Breast epithelium (tissue), 4 donors: ENCODE results near the gene SH3TC1. TPM values are rescaled to one million over a fixed set of nuclear protein-coding genes. Genes with fewer than 3 reads are reported as not detected.

ENCODE experiments used
- DNase-seq, 2 donors: peaks; one replicate each; pipeline ENCODE4 v3.0.0-alpha.2; 2019; ENCODE audit warnings: low spot score in 2 of 2
- H3K27ac ChIP-seq, 2 donors: fragments of 200-600 bp; sonication (generic) in 1 of 2; one replicate each; pipeline ENCODE4 v1.5.1; 2016 to 2019; ENCODE audit warnings: mild to moderate bottlenecking in 1 of 2
- H3K27me3 ChIP-seq, 2 donors: fragments of 200-600 bp; sonication (generic) in 1 of 2; one replicate each; pipeline versions ENCODE4 v1.5.1 to v1.6.0; 2017 to 2019; ENCODE audit warnings: control low read depth in 1 of 2, mild to moderate bottlenecking in 1 of 2
- H3K36me3 ChIP-seq: fragments of 200-600 bp; one replicate; pipeline ENCODE4 v1.5.1; 2019
- H3K4me1 ChIP-seq, 2 donors: fragments of 200-600 bp; sonication (generic); one replicate each; pipeline ENCODE4 v1.5.1; 2016 to 2019; ENCODE audit warnings: control low read depth in 1 of 2
- H3K4me3 ChIP-seq, 3 donors: fragments of 200-600 bp; sonication (generic); 1 replicate in 2 of 3; 2 replicates in 1 of 3; pipeline ENCODE4 v1.5.1; 2016 to 2019; ENCODE audit warnings: mild to moderate bottlenecking in 3 of 3, moderate library complexity in 2 of 3
- H3K9me3 ChIP-seq, 2 donors: fragments of 200-600 bp; sonication (generic) in 1 of 2; one replicate each; pipeline ENCODE4 v1.5.1; 2016 to 2019; ENCODE audit warnings: control low read depth in 1 of 2
- POLR2A ChIP-seq: fragments of 450-650 bp; IDR thresholded peaks from one replicate; pipeline ENCODE4 v1.6.1; 2016; ENCODE audit warnings: antibody characterized with exemption, mild to moderate bottlenecking, moderate library complexity
- POLR2AphosphoS5 ChIP-seq, 3 donors: sonication (generic); formaldehyde crosslinking; IDR thresholded peaks; one replicate each; pipeline ENCODE4 v1.6.1; 2017; ENCODE audit warnings: antibody characterized with exemption in 3 of 3
- intact Hi-C: fragments of 100-400 bp; cut with DNase I; formaldehyde crosslinking; loops from one replicate; pipeline ENCODE4 v1.15.1; 2023; ENCODE audit warnings: low total_unique reads
- total RNA-seq, 3 donors: library from RNA; depleted of rRNA; stranded (reverse); fragments of >200 nt; gene quantifications; one replicate each; pipeline ENCODE4 v1.1.0, GENCODE V29; 2016
- TF ChIP-seq, protein P1 (sequence below), 3 donors: fragments of 450-650 bp; IDR thresholded peaks; one replicate each; pipeline ENCODE4 v1.5.1; 2016 to 2017; ENCODE audit warnings: antibody characterized with exemption in 3 of 3, mild to moderate bottlenecking in 3 of 3, moderate library complexity in 3 of 3

SH3TC1 gene
- total RNA-seq, 3 donors from 2014 or later = 16.4 to 28.8 (median 17.3) TPM

DNA sequence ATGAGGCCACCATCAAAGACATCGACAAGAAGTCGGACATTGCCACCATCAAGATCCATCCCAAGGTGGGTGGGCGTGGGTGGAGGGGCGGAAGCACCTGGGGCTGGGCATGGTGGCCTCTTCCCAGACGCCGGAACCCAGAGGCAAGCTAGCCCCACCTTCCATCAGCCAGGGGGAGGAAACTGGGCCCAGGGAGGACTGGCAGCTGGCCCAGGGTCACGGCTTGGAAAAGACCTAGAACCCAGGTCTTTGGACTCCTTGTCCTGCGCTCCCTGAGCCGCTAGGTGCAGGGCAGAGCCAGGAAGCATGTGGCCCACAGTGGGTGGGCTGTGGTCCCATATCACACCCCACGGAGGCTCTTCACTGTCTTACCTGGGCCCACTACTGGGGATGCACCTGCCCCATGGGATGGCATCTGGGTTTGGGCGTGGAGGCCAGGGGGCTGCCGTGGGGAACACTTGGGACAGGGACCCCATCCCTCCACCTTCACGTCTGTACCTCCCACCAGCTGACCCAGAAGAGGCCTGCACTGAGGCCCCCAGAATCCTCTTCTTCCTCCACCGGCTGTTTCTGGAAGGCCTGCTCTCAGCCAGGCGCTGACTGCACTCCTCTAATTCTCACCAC is 87.7 kb downstream of the SH3TC1 start:
- Histone ChIP-seq H3K4me3 (no peak overlapping the region), H3K9me3 (no peaks in the 10 kb centered on the region), H3K27me3 (no peaks in the 10 kb centered on the region), H3K27ac (no peak overlapping the region), H3K36me3 (no peaks in the 10 kb centered on the region), H3K4me1 (no peaks in the 10 kb centered on the region)
- no peak for TF ChIP-seq POLR2A
- TF ChIP-seq POLR2AphosphoS5 (IDR thresholded peaks at IDR 0.05) = no peak
- TF ChIP-seq, protein P1, sequence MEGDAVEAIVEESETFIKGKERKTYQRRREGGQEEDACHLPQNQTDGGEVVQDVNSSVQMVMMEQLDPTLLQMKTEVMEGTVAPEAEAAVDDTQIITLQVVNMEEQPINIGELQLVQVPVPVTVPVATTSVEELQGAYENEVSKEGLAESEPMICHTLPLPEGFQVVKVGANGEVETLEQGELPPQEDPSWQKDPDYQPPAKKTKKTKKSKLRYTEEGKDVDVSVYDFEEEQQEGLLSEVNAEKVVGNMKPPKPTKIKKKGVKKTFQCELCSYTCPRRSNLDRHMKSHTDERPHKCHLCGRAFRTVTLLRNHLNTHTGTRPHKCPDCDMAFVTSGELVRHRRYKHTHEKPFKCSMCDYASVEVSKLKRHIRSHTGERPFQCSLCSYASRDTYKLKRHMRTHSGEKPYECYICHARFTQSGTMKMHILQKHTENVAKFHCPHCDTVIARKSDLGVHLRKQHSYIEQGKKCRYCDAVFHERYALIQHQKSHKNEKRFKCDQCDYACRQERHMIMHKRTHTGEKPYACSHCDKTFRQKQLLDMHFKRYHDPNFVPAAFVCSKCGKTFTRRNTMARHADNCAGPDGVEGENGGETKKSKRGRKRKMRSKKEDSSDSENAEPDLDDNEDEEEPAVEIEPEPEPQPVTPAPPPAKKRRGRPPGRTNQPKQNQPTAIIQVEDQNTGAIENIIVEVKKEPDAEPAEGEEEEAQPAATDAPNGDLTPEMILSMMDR (IDR thresholded peaks at IDR 0.05) = no peak
- no peak for DNase-seq
- intact Hi-C loops = no loop called here

DNA sequence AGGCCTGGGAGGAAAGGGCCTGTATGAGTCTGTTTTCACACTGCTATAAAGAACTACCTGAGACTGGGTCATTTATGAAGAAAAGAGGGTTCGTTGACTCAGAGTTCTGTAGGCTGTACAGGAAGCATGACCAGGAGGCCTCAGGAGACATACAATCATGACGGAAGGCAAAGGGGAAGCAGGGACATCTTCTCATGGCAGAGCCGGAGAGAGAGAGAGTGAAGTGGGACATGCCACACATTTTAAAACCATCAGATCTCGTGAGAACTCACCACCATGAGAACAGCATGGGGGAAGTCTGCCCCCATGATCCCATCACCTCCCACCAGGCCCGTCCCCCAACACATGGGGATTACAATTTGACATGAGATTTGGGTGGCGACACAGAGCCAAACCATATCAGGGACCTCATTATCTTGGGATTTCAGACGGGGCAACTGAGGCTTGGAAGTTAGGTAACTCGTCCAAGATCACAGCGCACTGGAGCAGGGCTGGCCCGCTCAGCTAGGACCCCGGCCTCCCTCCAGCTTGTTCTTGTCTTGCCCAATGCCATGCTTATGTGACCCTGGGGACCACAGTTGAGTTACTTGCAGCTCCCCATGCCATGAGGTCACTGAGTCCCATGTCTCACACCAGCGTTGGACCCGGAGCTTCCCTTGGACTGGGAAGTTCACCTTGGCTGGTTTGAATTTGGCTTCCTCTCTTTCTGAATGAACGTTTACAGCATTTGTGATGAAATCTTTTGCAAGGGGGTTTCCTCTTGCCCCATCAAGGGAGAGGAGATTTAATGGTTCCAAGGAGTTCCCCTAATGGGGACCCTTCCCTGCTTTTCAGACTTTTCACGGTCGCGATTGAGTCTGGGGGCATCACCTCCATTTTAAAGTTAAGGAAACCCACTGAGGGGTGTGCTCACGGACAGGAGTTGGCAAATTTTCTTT is 88.5 kb downstream of the SH3TC1 start:
- TF ChIP-seq POLR2AphosphoS5 (IDR thresholded peaks at IDR 0.05) (no peak), POLR2A (no peak)
- TF ChIP-seq, protein P1 (IDR thresholded peaks at IDR 0.05) = no peak
- intact Hi-C loops = no loop called here
- no peak for DNase-seq
- H3K27me3 ChIP-seq = no peaks in the 10 kb centered on the region
- H3K4me3 ChIP-seq = no peak overlapping the region
- no peaks in the 10 kb centered on the region for H3K4me1 ChIP-seq
- no peaks in the 10 kb centered on the region for H3K9me3 ChIP-seq
- no peak overlapping the region for H3K27ac ChIP-seq
- no peaks in the 10 kb centered on the region for H3K36me3 ChIP-seq

GRCh38 chr4:8289151-8289750 is 90.2 kb downstream of the SH3TC1 start:
- Histone ChIP-seq H3K36me3 (no peaks in the 10 kb centered on the region), H3K4me1 (no peaks in the 10 kb centered on the region), H3K4me3 (no peak overlapping the region), H3K9me3 (no peaks in the 10 kb centered on the region), H3K27me3 (no peaks in the 10 kb centered on the region), H3K27ac (no peak overlapping the region)
- TF ChIP-seq, protein P1 (IDR thresholded peaks at IDR 0.05) = no peak
- TF ChIP-seq POLR2A = no peak
- no peak for TF ChIP-seq POLR2AphosphoS5 (IDR thresholded peaks at IDR 0.05)
- DNase-seq = no peak
- intact Hi-C loops = no loop called here

- Histone ChIP-seq H3K27ac (no peak overlapping the region), H3K36me3 (no peaks in the 10 kb centered on the region), H3K4me3 (no peak overlapping the region), H3K9me3 (no peaks in the 10 kb centered on the region), H3K27me3 (no peaks in the 10 kb centered on the region), H3K4me1 (no peaks in the 10 kb centered on the region)
- intact Hi-C loops = no loop called here
- DNase-seq = no peak
- TF ChIP-seq, protein P1 (IDR thresholded peaks at IDR 0.05) = no peak
- no peak for TF ChIP-seq POLR2AphosphoS5 (IDR thresholded peaks at IDR 0.05)
- no peak for TF ChIP-seq POLR2A
Observed at GRCh38 chr4:8289956-8290700, 91.0 kb downstream of the SH3TC1 start.
